ENCODE measurements around the gene MAFG.
A peak's percentile ranks its signal among the peaks of the same experiment; 100 is the strongest.
"Not testable (repeated sequence)": the region's sequence is repeated elsewhere in the genome, so short reads cannot be mapped to it uniquely, and the experiment has no call there.

DNA sequence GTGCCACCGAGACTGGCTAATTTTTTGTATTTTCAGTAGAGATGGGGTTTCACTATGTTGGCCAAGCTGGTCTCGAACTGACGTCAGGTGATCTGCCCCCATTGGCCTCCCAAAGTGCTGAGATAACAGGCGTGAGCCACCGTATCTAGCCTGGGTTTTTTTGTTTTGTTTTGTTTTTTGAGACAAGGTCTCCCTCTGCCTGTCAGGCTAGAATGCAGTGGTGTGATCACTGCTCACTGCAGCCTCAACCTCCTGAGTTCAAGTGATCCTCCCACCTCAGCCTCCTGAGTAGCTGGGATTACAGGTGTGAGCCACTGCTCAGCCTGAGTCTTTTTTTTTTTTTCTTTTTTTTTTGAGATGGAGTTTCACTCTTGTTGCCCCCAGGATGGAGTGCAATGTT is 25.9 kb upstream of the MAFG start:
- TF ChIP-seq, protein P1, sequence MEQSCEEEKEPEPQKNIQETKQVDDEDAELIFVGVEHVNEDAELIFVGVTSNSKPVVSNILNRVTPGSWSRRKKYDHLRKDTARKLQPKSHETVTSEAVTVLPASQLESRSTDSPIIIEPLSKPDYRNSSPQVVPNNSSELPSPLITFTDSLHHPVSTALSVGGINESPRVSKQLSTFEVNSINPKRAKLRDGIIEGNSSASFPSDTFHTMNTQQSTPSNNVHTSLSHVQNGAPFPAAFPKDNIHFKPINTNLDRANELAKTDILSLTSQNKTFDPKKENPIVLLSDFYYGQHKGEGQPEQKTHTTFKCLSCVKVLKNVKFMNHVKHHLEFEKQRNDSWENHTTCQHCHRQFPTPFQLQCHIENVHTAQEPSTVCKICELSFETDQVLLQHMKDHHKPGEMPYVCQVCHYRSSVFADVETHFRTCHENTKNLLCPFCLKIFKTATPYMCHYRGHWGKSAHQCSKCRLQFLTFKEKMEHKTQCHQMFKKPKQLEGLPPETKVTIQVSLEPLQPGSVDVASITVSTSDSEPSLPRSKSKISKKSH (CRISPR knock-in tag; IDR thresholded peaks at IDR 0.05): not testable (repeated sequence)
- not testable (repeated sequence) for TF ChIP-seq CHD2 (IDR thresholded peaks at IDR 0.05; ENCODE audit: low read depth, low read length); TCF3 (CRISPR knock-in tag; IDR thresholded peaks at IDR 0.05); RNF2 (IDR thresholded peaks at IDR 0.05); CBFB (CRISPR knock-in tag; IDR thresholded peaks at IDR 0.05); ZNF589 (CRISPR knock-in tag; IDR thresholded peaks at IDR 0.05; ENCODE audit: low read depth); EP300 (IDR thresholded peaks at IDR 0.05; ENCODE audit: low read length); POLR3G (IDR thresholded peaks at IDR 0.05; ENCODE audit: extremely low read depth, insufficient read length, insufficient replicate concordance)
- TF ChIP-seq, protein P2, sequence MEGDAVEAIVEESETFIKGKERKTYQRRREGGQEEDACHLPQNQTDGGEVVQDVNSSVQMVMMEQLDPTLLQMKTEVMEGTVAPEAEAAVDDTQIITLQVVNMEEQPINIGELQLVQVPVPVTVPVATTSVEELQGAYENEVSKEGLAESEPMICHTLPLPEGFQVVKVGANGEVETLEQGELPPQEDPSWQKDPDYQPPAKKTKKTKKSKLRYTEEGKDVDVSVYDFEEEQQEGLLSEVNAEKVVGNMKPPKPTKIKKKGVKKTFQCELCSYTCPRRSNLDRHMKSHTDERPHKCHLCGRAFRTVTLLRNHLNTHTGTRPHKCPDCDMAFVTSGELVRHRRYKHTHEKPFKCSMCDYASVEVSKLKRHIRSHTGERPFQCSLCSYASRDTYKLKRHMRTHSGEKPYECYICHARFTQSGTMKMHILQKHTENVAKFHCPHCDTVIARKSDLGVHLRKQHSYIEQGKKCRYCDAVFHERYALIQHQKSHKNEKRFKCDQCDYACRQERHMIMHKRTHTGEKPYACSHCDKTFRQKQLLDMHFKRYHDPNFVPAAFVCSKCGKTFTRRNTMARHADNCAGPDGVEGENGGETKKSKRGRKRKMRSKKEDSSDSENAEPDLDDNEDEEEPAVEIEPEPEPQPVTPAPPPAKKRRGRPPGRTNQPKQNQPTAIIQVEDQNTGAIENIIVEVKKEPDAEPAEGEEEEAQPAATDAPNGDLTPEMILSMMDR (IDR thresholded peaks at IDR 0.05 in 2 of 3, conservative IDR thresholded peaks at IDR 0.05 in 1 of 3; ENCODE audit: insufficient read depth in 2 of 3, low read depth in 1 of 3, low read length in 3 of 3): peak; percentile 14 to 35 (median 19); a peak in 2 of 6 replicates
- TF ChIP-seq, protein P3, sequence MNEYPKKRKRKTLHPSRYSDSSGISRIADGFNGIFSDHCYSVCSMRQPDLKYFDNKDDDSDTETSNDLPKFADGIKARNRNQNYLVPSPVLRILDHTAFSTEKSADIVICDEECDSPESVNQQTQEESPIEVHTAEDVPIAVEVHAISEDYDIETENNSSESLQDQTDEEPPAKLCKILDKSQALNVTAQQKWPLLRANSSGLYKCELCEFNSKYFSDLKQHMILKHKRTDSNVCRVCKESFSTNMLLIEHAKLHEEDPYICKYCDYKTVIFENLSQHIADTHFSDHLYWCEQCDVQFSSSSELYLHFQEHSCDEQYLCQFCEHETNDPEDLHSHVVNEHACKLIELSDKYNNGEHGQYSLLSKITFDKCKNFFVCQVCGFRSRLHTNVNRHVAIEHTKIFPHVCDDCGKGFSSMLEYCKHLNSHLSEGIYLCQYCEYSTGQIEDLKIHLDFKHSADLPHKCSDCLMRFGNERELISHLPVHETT (CRISPR knock-in tag; conservative IDR thresholded peaks at IDR 0.05 in 1 of 2, IDR thresholded peaks at IDR 0.05 in 1 of 2): not testable (repeated sequence)
